Esophagus (tissue), 2 donors: ENCODE data around the gene SLC22A5. TPM values are rescaled to one million over a fixed set of nuclear protein-coding genes. Genes with fewer than 3 reads are reported as not detected.
"Not testable (repeated sequence)": the region's sequence is repeated elsewhere in the genome, so short reads cannot be mapped to it uniquely, and the experiment has no call there.

Experiments used
- H3K27ac ChIP-seq, 2 donors: one replicate each; pipeline ENCODE4 v1.5.1; 2013; ENCODE audit warnings: low read depth in 2 of 2, mild to moderate bottlenecking in 2 of 2, inconsistent platforms in 1 of 2, low read length in 1 of 2, moderate library complexity in 1 of 2
- H3K27me3 ChIP-seq, 2 donors: one replicate each; pipeline ENCODE4 v1.6.1; 2013; ENCODE audit warnings: low read length in 2 of 2, control low read depth in 1 of 2, mild to moderate bottlenecking in 1 of 2; ENCODE audit not compliant: insufficient read depth in 2 of 2, control insufficient read depth in 1 of 2
- H3K36me3 ChIP-seq, 2 donors: one replicate each; pipeline ENCODE4 v1.6.1; 2013; ENCODE audit warnings: low read length in 1 of 2; ENCODE audit not compliant: control insufficient read depth in 2 of 2, insufficient read depth in 2 of 2
- H3K4me1 ChIP-seq, 2 donors: one replicate each; pipeline ENCODE4 v1.6.1; 2013; ENCODE audit warnings: low read length in 1 of 2; ENCODE audit not compliant: control insufficient read depth in 2 of 2, insufficient read depth in 2 of 2
- H3K4me3 ChIP-seq, 2 donors: one replicate each; pipeline ENCODE4 v1.5.1; 2013; ENCODE audit warnings: low read length in 2 of 2, mild to moderate bottlenecking in 2 of 2, low read depth in 1 of 2, moderate library complexity in 1 of 2
- H3K9me3 ChIP-seq, 2 donors: one replicate each; pipeline ENCODE4 v1.6.1; 2013; ENCODE audit warnings: mild to moderate bottlenecking in 2 of 2, low read depth in 1 of 2, low read length in 1 of 2, moderate library complexity in 1 of 2; ENCODE audit not compliant: control insufficient read depth in 2 of 2, insufficient read depth in 1 of 2
- WGBS, 2 donors: extraction: QIAGEN DNeasy Blood & Tissue Kit; methylation state at CpG; one replicate each; pipeline ENCODE4 v1.1.7; 2013; 5-methylcytosine and 5-hydroxymethylcytosine counted together
- polyA plus RNA-seq, 2 donors: library from polyadenylated mRNA; stranded (reverse); fragments of 200-250 nt; gene quantifications; one replicate each; pipeline ENCODE4 v1.2.3, GENCODE V29; 2013
- donor health status: healthy with polysubstance abuse.
- donor health status: Bipolar disorder and iron deficiency.

The SLC22A5 gene
- polyA plus RNA-seq, 2 donors, result 3.0 to 4.1 TPM

DNA sequence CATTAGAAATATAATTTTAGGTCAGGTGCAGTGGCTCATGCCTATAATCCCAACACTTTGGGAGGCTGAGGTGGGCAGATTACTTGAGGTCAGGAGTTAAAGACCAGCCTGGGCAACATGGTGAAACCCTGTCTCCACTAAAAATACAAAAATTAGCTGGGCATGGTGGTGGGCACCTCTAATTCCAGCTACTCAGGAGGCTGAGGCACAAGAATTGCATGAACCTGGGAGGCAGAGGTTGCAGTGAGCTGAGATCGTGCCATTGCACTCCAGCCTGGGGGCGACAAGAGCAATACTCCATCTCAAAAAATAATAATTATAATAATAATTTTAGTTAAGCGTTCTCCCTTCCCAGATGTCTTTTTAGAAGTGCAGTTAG, 68.7 kb downstream of the SLC22A5 start:
- peaks cover 11 to 17% of the 10 kb centered on the region in 2 donors for H3K4me1 ChIP-seq
- not testable (repeated sequence) for H3K27me3 ChIP-seq, H3K4me3 ChIP-seq, H3K9me3 ChIP-seq, H3K36me3 ChIP-seq
- WGBS, 2 donors, result 92 to 93% methylated on average over 3 of the region's 3 CpGs
- peak overlapping the region in 1 of 2 donors; percentile 56 for H3K27ac ChIP-seq

DNA sequence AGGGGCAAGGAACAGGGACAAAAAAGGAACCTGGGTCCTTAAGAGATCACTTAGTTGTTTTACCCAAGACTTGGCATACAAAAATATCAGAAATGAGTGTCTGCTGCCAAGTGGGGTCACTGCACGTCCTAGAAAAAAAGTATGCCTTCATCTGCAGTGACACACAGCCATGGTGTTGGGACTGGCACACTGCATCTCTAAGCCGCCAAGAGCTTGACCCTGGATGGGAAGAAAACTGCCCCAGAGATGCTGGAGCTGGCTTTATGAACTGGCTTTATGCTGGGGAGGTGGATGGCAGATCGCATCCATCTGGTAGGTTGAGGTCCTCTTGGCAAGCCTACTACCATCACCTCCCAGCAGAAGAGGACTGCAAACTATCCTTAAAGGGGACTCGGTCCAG, 69.4 kb downstream of the SLC22A5 start:
- H3K9me3 ChIP-seq, result no peaks in the 10 kb centered on the region
- peaks cover 11 to 17% of the 10 kb centered on the region in 2 donors for H3K4me1 ChIP-seq
- 65 to 67% methylated on average over 4 of the region's 4 CpGs for WGBS, 2 donors
- H3K27me3 ChIP-seq, result no peaks in the 10 kb centered on the region
- H3K4me3 ChIP-seq, result no peak overlapping the region
- peak overlapping the region; percentile 50 to 53 for H3K27ac ChIP-seq
- H3K36me3 ChIP-seq, result no peaks in the 10 kb centered on the region

- Histone ChIP-seq H3K27me3 (no peaks in the 10 kb centered on the region), H3K4me1 (peaks cover 11 to 17% of the 10 kb centered on the region in 2 donors), H3K4me3 (no peak overlapping the region), H3K9me3 (no peaks in the 10 kb centered on the region), H3K27ac (peak overlapping the region; percentile 53 to 67), H3K36me3 (no peaks in the 10 kb centered on the region)
- WGBS, 2 donors, result 15 to 31% methylated on average over 7 of the region's 7 CpGs
Measured at GRCh38 chr5:132439521-132440089, 70.1 kb downstream of the SLC22A5 start.

DNA sequence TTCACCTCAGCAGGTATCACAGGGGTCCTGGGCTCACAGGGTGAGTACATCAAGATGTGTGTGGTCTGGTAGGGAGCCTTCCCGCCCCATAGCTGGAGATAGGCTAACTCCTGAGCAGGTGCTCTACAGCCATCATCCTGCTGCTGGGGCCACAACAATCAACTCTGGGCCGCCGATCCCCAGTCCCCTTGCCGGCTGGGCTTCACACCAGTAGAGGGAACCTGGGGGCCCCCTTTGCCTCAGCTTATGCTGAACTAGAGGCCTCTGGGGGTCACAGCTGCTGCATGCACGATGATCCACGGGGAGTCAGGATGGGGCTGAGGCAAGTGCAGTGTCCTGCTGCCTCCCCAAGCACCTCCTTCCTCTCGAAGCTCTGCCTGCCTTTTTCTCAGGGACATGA, 74.6 kb downstream of the SLC22A5 start:
- Histone ChIP-seq H3K27ac (no peak overlapping the region), H3K27me3 (no peaks in the 10 kb centered on the region), H3K36me3 (no peaks in the 10 kb centered on the region), H3K4me3 (no peak overlapping the region), H3K4me1 (peaks cover 9 to 24% of the 10 kb centered on the region in 2 donors), H3K9me3 (no peaks in the 10 kb centered on the region)
- WGBS, 2 donors, result 73 to 83% methylated on average over 7 of the region's 7 CpGs

Other genes with a start within 250 kb of the SLC22A5 start
- gene P4HA2, start 141.9 kb upstream of the SLC22A5 start, polyA plus RNA-seq, result 10 to 100 TPM; 11.5 to 11.9 TPM
- gene PDLIM4, start 112.0 kb upstream of the SLC22A5 start, polyA plus RNA-seq, result 10 to 100 TPM; 33.3 to 58.9 TPM
- under 1 TPM; 0.14 to 0.16 TPM for gene SLC22A4, start 75.3 kb upstream of the SLC22A5 start, polyA plus RNA-seq
- 10 to 100 TPM in 1 of 2 donors, 1 to 10 TPM in 1; 7.5 to 14.2 TPM for gene IRF1, start 121.1 kb downstream of the SLC22A5 start, polyA plus RNA-seq
- gene IL5, start 173.8 kb downstream of the SLC22A5 start, polyA plus RNA-seq, result not detected
- gene RAD50, start 187.3 kb downstream of the SLC22A5 start, polyA plus RNA-seq, result 1 to 10 TPM; 6.2 to 8.5 TPM